ENCODE results near the gene HSD11B1L.

- TF ChIP-seq CTCF (IDR thresholded peaks at IDR 0.05) (no peak), POLR2A (IDR thresholded peaks at IDR 0.05) (no peak)
Measured at GRCh38 chr19:5705552-5705951, 24.7 kb downstream of the HSD11B1L start.

All from adrenal gland (tissue), 5 donors.